Measurements from ENCODE around the gene AZIN2.

Gene AZIN2

DNA sequence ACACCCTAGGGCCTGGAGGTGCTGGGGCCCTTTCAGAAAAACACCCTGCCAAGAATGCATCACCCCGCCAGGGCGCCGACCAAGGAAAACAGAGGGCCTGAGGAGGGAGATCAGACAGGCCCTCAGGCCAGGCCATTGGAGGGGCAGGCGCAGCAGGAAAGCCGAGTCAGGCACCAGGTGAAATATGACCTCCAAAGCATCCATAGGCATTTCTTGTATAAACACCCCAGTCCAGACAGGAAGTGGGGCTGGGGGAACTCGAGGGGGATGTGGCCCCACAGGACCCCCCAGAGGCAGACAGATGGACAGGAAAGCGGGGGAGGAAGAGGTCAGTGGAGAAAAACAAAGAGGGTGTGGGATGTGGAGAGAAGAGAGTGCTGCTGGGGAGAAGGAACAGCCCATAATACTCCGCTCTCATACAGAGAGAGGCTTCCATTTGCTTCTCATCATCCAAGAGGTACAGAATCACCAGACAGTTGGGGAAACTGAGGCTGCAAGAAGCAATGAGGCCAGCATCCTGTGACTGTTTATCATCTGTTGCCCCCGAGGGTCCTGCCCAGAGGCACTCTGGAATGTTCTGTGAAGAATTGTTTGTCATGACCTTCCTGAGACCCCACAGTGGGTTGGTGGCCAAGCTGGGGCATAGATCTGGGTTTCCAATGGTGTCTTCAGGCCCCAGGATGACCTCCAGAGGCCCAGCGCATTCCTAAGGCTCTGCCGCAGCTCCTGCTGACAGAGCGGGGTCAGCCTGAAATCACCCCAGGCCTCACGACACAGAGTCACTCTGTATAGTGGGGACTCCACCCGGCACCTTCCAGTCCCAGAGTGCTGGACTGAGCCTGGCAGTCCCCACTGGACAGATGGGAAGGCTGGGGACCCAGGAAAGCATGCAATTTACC, 82.9 kb downstream of the AZIN2 start:
- DNase-seq, result peak; percentile 29
- in situ Hi-C loops (cut with MboI; ENCODE audit: low pct_unique_long_range_greater_than_20kb, low sequenced_read_pairs), result no loop called here

DNA sequence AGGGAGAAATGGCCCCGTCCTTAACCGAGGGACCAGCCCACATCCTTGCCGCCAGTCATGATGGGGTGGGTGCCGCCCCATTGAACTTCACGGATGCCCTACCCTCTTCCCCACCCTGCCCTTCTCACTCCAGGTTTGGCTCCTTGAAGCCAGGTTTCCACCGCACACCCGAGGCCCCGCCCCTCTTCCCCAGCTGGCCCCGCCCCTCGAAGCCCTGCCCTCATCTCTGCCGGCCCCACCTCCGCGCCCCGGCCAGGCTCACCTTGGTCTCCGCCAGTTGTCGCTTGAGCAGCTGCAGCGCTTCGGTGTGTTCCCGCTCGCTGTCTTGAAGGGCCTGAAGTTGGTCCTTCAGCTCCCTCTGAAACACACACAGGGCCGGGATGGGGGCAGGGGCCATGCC, 84.3 kb downstream of the AZIN2 start:
- in situ Hi-C loops (cut with MboI; ENCODE audit: low pct_unique_long_range_greater_than_20kb, low sequenced_read_pairs), result no loop called here
- DNase-seq, result no peak

DNA sequence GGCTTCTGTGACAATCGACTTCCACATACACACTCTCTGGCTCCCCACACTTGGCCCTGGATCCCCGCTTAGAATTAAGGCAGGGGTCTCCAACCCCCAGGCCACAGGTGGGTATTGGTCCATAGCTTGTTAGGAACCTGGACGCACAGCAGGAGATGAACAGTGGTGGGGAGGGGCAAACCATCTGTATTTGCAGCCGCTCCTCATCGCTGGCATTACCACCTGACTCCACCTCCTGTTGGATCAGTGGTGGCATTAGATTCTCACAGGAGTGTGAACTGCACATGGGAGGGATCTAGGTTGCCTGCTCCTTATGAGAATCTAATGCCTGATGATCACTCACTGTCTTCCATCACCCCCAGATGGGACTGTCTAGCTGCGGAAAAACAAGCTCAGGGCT, 84.9 kb downstream of the AZIN2 start:
- DNase-seq, result no peak
- in situ Hi-C loops (cut with MboI; ENCODE audit: low pct_unique_long_range_greater_than_20kb, low sequenced_read_pairs), result no loop called here

DNA sequence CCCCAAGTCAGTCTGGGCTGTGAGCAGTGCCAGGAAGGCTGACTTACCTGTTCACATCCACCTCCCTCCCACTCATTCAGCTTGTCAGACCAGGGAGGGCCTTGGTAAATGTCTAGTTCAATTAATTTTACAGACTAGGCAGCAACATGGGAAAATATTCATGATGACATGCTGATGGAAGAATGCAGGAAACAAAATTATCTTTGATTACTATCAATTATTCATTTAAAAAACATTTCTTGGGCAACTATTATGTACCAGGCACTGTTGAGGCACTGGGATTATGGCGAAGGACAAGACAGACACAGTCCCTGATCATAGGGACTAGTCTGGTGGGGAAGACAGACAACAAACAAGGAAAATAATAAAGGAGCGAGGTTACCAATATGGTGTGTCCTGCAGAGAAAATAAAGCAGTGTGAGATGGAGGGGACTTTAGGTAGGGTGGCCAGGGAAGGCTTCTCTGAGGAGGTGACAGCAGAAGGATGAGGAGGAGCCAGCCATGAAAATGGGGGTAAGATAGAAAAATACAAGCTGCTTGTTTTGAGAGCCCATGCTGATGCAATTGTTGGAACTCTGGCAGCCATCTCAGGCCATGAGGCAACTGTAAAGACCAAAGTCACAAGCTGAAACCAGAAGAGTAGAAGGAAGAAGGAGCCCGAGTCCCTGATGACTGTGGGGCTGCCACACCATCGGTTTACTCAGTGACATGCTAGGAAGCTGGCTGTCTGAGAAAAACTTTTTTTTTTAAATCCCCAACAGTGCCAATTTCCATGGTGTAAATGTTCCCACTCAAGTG, 86.9 kb downstream of the AZIN2 start:
- no peak for DNase-seq
- in situ Hi-C loops (cut with MboI; ENCODE audit: low pct_unique_long_range_greater_than_20kb, low sequenced_read_pairs), result no loop called here

DNA sequence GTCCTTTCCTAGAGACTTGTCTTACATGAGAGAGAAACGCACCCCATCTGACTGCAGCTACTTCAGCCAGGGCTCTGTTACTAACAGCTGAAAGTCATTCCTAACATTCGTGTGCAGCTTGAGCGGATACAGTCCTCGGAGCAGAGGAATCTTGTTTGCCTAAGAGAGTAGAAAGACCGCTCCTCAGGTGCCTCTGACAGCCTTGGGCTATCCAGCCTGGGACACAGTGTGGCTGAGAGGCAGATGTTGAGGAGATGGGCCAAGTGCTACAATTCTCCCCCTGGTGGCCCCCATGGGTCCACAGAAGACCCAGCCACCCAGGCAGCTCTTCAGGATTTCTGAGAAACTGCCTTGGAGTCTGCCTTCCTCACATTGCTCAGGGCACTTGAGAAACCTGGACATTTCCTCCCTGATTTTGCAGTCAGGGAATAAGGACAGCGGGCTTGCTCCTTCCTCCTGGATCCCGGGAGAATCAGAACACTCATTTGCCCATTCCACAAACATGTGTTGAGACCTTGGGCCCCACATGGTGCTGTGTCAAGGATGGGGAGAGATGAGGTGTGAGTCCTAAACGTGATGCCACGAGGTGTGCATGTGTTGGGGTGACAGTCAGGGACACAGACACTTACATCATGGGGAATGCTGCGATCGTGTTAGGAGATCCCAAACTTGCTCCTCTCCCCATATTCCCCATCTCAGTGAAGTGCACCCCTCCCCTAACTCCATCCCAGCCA, 87.8 kb downstream of the AZIN2 start:
- no peak for DNase-seq
- in situ Hi-C loops (cut with MboI; ENCODE audit: low pct_unique_long_range_greater_than_20kb, low sequenced_read_pairs), result no loop called here

DNA sequence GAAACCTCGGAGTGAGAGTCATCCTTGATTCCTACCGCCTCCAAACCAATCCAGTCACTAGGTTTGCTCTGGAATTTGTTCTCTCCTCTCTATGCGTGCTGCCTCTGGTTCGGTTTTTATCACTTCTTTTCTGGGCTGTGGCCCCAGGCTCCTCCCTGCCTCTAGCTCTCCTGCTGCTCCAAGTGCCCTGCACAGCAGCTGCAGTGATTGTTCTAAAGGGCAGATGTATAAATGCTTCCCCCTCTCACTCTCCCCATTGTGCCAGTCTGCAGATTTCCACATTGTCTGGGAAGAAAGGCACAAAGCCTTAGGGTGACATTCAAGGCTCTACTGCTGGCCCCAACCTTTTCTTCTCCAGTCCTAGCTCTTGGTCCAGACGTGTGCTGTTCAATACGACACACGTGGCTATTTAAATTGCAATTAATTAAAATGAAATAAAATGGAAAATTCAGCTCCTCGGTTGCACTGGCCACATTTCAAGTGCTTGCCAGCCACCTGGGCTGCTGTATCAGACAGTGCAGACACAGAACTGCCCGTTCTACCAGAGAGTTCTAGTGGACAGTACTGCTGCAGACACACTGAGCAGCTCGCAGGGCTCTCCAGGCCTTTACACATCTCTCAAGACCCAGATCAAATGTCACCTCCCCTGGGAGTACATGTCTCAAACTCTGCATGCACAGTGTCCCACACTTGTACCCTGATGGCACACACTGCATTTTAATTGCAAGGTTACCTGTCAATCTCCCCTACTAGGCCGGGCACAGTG, 88.5 kb downstream of the AZIN2 start:
- in situ Hi-C loops (cut with MboI; ENCODE audit: low pct_unique_long_range_greater_than_20kb, low sequenced_read_pairs), result no loop called here
- no peak for DNase-seq

Measured in KBM-7 (cell line).